Mesothelial cell of epicardium (in vitro differentiated cells): ENCODE measurements around the gene CMPK1. TPM values are rescaled to one million over a fixed set of nuclear protein-coding genes. Genes with fewer than 3 reads are reported as not detected.
A peak's percentile ranks its signal among the peaks of the same experiment; 100 is the strongest.
"Not testable (repeated sequence)": the region's sequence is repeated elsewhere in the genome, so short reads cannot be mapped to it uniquely, and the experiment has no call there.

Source experiments
- DNase-seq, 2 experiments: peaks; one replicate each; pipeline ENCODE4 v3.0.0; 2021; ENCODE audit warnings: low spot score in 2 of 2; ENCODE audit not compliant: unreplicated experiment in 2 of 2
- H3K27ac Mint-ChIP-seq: 2 replicates; pipeline ENCODE4 v1.8.0; 2021; ENCODE audit warnings: mixed read lengths
- H3K27me3 Mint-ChIP-seq: 2 replicates; pipeline ENCODE4 v1.8.0; 2021; ENCODE audit warnings: low read depth, mixed read lengths
- H3K36me3 Mint-ChIP-seq: 2 replicates; pipeline ENCODE4 v1.8.0; 2021; ENCODE audit warnings: mixed read lengths
- H3K4me1 Mint-ChIP-seq: 2 replicates; pipeline ENCODE4 v1.8.0; 2021; ENCODE audit warnings: mixed read lengths
- H3K4me3 Mint-ChIP-seq: 2 replicates; pipeline ENCODE4 v1.8.0; 2021; ENCODE audit warnings: mild to moderate bottlenecking, moderate library complexity, mixed read lengths
- H3K9me3 Mint-ChIP-seq: 2 replicates; pipeline ENCODE4 v1.8.0; 2021; ENCODE audit warnings: mixed read lengths
- total RNA-seq: library from RNA; stranded (reverse); gene quantifications from 3 replicates; pipeline ENCODE4 v1.2.1, GENCODE V29; 2021
- TF ChIP-seq, protein P1 (sequence below): fragments of 200-600 bp; sonication (generic); IDR thresholded peaks from one replicate; pipeline ENCODE4 v1.5.0; 2021; ENCODE audit warnings: antibody characterized with exemption; ENCODE audit not compliant: unreplicated experiment

CMPK1 gene
- total RNA-seq, 1 donor from 2014 or later = 36.9 TPM

DNA sequence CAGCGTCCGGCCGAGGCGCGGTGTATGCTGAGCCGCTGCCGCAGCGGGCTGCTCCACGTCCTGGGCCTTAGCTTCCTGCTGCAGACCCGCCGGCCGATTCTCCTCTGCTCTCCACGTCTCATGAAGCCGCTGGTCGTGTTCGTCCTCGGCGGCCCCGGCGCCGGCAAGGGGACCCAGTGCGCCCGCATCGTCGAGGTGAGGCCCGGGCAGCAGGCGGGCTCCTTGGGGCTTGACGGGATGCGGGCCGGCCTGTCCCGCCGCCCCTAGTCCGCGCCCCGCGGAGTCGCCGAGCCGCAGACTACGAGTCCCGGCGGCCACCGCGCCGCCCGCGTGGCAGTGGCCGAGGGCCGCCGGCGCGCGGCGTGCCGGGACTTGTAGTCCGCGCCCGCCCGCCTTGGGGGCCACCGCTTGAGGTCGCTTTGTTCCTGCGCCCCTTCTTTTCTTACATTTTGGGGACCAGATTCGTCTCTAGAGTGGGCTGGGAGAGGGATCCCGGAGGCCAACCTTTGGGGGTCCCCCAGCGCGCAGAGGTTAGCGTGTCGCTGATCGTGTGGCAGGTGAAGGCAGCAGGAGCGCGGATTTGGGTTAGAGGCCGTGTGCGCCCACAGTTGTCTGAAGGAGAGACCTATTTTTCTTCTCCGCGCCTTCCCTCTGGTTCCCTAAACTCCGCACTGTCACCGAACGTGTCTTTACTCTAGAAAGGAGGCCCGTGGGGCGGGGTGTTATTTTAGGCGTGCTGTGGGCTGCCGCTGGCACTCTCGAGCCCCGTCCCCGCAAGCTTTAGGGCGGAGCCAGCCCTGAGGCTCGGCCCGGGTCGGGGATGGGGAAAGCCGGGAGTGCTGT is 553 bp downstream of the CMPK1 start:
- no peaks in the 10 kb centered on the region for H3K27me3 Mint-ChIP-seq
- no peaks in the 10 kb centered on the region for H3K9me3 Mint-ChIP-seq
- H3K27ac Mint-ChIP-seq = peak overlapping the region; percentile 96
- H3K4me1 Mint-ChIP-seq = peaks cover 14% of the 10 kb centered on the region
- peak overlapping the region; percentile 96 for H3K4me3 Mint-ChIP-seq
- peak; percentile 68 to 81 for DNase-seq
- TF ChIP-seq, protein P1, sequence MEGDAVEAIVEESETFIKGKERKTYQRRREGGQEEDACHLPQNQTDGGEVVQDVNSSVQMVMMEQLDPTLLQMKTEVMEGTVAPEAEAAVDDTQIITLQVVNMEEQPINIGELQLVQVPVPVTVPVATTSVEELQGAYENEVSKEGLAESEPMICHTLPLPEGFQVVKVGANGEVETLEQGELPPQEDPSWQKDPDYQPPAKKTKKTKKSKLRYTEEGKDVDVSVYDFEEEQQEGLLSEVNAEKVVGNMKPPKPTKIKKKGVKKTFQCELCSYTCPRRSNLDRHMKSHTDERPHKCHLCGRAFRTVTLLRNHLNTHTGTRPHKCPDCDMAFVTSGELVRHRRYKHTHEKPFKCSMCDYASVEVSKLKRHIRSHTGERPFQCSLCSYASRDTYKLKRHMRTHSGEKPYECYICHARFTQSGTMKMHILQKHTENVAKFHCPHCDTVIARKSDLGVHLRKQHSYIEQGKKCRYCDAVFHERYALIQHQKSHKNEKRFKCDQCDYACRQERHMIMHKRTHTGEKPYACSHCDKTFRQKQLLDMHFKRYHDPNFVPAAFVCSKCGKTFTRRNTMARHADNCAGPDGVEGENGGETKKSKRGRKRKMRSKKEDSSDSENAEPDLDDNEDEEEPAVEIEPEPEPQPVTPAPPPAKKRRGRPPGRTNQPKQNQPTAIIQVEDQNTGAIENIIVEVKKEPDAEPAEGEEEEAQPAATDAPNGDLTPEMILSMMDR = no peak
- H3K36me3 Mint-ChIP-seq = no peaks in the 10 kb centered on the region

DNA sequence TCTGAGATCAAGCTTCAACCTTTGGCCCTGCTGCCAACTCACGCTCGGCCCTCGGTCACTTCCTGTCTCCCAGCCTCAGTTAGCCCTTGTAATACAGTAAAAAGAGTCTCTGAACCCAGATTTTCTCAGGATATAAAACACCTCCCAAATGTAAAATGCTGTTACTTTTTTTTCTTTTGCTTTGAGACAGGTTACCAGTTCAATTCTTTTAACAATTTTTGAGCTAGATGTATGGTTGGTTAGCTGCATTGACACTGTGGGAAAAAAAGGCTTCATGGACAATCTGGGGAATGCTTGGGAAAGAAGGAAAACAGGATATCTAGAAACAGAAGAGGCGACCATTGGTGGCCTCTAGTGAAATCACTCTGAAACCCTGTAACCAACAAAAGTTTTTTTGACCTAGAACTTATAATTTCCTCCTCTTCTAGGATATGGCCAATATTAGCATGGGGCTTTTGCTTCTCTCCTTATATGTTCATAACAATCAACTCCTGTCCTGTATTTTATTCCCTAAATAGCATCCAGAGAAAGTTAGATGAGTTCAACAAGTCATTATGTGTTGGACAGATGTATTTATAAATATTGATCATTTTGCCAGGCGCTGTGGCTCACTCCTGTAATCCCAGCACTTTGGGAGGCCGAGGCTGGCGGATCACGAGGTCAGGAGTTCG is 1.3 kb downstream of the CMPK1 start:
- Mint-ChIP-seq H3K27me3 (no peaks in the 10 kb centered on the region), H3K27ac (peak overlapping the region; percentile 96), H3K9me3 (no peaks in the 10 kb centered on the region), H3K4me3 (peak overlapping the region; percentile 96), H3K36me3 (no peaks in the 10 kb centered on the region), H3K4me1 (peaks cover 14% of the 10 kb centered on the region)
- TF ChIP-seq, protein P1 = no peak
- no peak for DNase-seq

DNA sequence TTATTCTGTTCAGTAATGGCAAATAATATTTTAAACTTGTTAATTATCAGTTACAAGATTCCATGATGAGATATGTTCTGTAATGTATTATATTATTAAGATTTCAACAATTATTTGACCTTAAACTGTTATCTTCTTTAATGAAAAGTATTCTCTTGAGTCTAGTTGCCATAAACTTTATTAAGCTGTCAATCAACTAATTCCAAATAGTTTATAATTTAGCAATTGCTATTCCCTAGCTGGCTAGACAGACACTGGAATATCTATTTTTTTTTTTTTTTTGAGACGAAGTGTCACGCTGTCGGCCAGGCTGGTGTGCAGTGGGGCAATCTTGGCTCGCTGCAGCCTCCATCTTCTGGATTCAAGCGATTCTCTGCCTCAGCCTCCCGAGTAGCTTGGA is 3.8 kb downstream of the CMPK1 start:
- TF ChIP-seq, protein P1 = no peak
- Mint-ChIP-seq H3K27ac (no peak overlapping the region), H3K4me1 (peaks cover 11% of the 10 kb centered on the region), H3K27me3 (no peaks in the 10 kb centered on the region), H3K4me3 (no peak overlapping the region), H3K36me3 (peaks cover 4% of the 10 kb centered on the region), H3K9me3 (no peaks in the 10 kb centered on the region)
- no peak for DNase-seq

DNA sequence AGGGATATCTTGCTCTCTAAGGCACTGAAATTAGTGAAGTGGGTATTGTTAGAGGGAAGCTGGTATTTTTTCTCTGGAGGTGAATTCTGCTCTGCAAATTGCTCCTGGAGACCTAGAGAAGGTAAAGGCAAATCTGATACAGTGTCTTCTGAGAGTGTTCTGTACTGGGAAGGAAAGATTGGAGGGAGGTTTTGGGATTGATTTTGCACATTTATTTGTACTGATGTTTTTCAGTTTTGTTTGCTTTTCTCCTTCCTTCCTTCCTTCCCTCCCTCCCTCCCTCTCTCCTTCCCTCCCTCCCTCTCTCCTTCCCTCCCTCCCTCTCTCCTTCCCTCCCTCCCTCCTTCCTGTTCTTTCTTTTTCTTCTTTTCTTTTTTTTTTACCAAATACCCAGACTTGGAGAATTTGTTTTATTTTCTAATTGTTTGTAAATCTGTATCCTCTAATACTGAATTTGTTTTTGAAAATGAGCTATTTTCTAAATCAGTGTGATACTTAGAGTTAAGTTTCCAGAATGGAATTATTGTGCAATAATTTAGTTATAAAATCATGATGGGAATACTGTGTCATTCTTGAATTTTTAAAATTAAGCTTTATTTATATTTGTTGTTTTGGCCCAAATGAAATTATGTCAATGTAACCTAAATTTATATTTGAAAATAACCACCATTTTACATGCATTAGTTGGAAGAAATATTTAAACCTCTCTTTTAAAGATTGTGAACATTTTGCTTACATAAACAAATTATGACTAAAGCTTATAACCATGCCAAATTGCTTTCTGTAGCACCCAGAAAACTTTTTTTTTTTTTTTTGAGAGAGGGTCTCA is 4.9 kb downstream of the CMPK1 start:
- H3K27me3 Mint-ChIP-seq = no peaks in the 10 kb centered on the region
- peaks cover 11% of the 10 kb centered on the region for H3K4me1 Mint-ChIP-seq
- H3K4me3 Mint-ChIP-seq = no peak overlapping the region
- peaks cover 5% of the 10 kb centered on the region for H3K36me3 Mint-ChIP-seq
- no peaks in the 10 kb centered on the region for H3K9me3 Mint-ChIP-seq
- no peak for DNase-seq
- TF ChIP-seq, protein P1 = no peak
- H3K27ac Mint-ChIP-seq = no peak overlapping the region

DNA sequence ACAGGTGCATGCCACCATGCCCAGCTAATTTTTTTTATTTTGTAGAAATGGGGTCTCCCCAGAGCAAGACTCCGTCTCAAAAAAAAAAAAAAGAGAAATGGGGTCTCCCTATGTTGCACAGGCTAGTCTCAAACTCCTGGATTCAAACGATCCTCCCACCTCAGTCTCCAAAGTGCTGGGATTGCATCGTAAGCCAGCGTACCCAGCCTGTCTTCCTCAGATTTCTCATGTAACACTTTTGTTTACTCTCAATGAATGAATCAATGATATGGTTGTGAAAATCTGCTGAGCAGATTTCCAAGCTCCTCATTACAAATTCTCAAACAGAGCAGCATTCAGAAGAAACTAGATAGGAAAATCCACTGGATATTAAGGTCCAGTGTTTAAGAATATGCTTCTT is 6.6 kb downstream of the CMPK1 start:
- Mint-ChIP-seq H3K27me3 (no peaks in the 10 kb centered on the region), H3K36me3 (peaks cover 10% of the 10 kb centered on the region), H3K4me3 (no peak overlapping the region)

DNA sequence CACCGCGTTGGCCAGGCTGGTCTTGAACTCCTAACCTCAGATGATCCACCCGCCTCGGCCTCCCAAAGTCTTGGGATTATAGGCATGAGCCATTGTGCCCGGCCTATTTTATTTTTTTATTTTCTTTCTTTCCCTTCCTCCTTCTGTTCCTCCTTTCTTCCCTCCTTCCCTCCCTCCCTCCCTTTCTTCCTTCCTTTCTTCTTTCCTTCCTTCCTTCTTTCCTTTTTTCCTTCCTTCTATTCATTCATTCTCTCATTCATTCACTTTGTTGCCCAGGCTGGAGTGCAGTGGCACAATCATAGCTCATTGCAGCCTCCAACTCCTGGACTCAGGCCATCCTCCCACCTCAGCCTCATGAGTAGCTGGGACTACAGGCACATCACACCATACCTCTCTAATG is 13.4 kb downstream of the CMPK1 start:
- not testable (repeated sequence) for H3K4me3 Mint-ChIP-seq, H3K4me1 Mint-ChIP-seq, DNase-seq, H3K27ac Mint-ChIP-seq, H3K27me3 Mint-ChIP-seq, H3K9me3 Mint-ChIP-seq
- H3K36me3 Mint-ChIP-seq = peaks cover 13% of the 10 kb centered on the region

More for the DNA sequence above, 6.6 kb downstream of the CMPK1 start:
- no peak for DNase-seq
- peaks cover 5% of the 10 kb centered on the region for H3K4me1 Mint-ChIP-seq
- no peak overlapping the region for H3K27ac Mint-ChIP-seq
- TF ChIP-seq, protein P1 = no peak
- H3K9me3 Mint-ChIP-seq = no peaks in the 10 kb centered on the region
